ENCODE data around the gene FASN. TPM values are rescaled to one million over a fixed set of nuclear protein-coding genes. Genes with fewer than 3 reads are reported as not detected.

FASN gene
- polyA plus RNA-seq, 1 experiment = 11.3 TPM

- ChIA-PET POLR2A (no interaction called here), CTCF (no interaction called here)
- no peak for DNase-seq (ENCODE audit: low read depth)
- TF ChIP-seq CTCF (IDR thresholded peaks at IDR 0.05; ENCODE audit: insufficient read depth, low read depth, low read length) = no peak
- Histone ChIP-seq H3K27me3 (ENCODE audit: control insufficient read depth, insufficient read depth, low read length) (no peaks in the 10 kb centered on the region), H3K4me3 (ENCODE audit: low read depth, low read length) (no peak overlapping the region), H3K36me3 (ENCODE audit: control insufficient read depth, insufficient read depth, low read length) (no peaks in the 10 kb centered on the region)
These were observed 3.3 kb upstream of the FASN start for GRCh38 chr17:82101301-82101715.

DNA sequence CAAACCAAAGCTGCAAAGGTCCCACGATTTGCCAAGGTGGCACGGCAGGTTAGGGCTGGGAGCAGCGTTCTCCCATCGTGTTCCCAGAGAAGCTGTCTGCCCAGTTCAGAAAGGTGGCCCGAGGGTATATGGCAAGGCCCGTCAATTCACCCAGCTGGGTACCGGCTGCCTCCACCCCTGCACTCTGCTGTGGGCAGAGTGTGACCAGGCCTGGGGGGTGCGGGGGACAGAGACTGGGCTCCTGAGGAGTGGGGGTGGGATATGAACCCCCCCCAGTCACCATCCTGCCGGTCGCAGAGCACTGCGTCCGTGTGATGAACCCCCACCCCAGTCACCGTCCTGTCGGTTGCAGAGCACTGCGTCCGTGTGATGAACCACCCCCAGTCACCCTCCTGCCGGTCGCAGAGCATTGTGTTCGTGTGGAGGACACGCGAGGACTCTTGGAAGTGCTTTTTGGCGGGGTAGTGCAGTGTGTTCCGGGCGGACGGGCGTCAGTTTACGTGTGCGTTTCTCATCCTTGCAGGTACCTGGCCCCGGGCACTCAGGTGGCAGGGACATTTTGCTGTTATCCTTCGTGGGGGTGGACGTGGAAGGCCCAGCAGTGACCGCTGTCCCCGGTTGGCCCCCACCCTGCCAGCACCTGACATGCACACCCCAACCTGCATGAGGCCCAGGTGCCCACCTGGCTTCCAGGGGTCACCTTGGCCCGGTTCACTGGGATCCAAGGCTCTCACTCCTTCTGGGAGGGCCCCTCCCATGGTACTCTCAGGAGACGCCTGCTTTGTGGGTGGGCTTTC, 2.7 kb upstream of the FASN start:
- POLR2A ChIA-PET = no interaction called here
- Histone ChIP-seq H3K4me3 (ENCODE audit: low read depth, low read length) (no peak overlapping the region), H3K27me3 (ENCODE audit: control insufficient read depth, insufficient read depth, low read length) (no peaks in the 10 kb centered on the region), H3K36me3 (ENCODE audit: control insufficient read depth, insufficient read depth, low read length) (peaks cover 4% of the 10 kb centered on the region; the same call in 1 of the 2 replicates)
- no peak for DNase-seq (ENCODE audit: low read depth)
- TF ChIP-seq CTCF (IDR thresholded peaks at IDR 0.05; ENCODE audit: insufficient read depth, low read depth, low read length) = no peak
- CTCF ChIA-PET = no interaction called here

GRCh38 chr17:82098939-82099763, 1.1 kb upstream of the FASN start:
- ChIA-PET POLR2A (no interaction called here), CTCF (interaction anchor here (1.0 to 1.8 kb wide), 4 partner anchors 20 to 416 kb away, joined by 3 to 6 read pairs (median 4); no protein-coding TSS in a partner anchor)
- DNase-seq (ENCODE audit: low read depth) = no peak
- H3K36me3 ChIP-seq (ENCODE audit: control insufficient read depth, insufficient read depth, low read length) = peaks cover 13% of the 10 kb centered on the region
- no peak for TF ChIP-seq CTCF (IDR thresholded peaks at IDR 0.05; ENCODE audit: insufficient read depth, low read depth, low read length)
- H3K27me3 ChIP-seq (ENCODE audit: control insufficient read depth, insufficient read depth, low read length) = no peaks in the 10 kb centered on the region
- peak overlapping the region; percentile 49 for H3K4me3 ChIP-seq (ENCODE audit: low read depth, low read length)

GRCh38 chr17:82097919-82098168, 192 bp downstream of the FASN start:
- ChIA-PET POLR2A (no interaction called here), CTCF (interaction anchor here (1.2 to 1.8 kb wide), 2 partner anchors 22 to 58 kb away, joined by 4 to 6 read pairs; no protein-coding TSS in a partner anchor)
- no peak for DNase-seq (ENCODE audit: low read depth)
- Histone ChIP-seq H3K27me3 (ENCODE audit: control insufficient read depth, insufficient read depth, low read length) (no peaks in the 10 kb centered on the region), H3K4me3 (ENCODE audit: low read depth, low read length) (peak overlapping the region; percentile 76), H3K36me3 (ENCODE audit: control insufficient read depth, insufficient read depth, low read length) (peaks cover 22% of the 10 kb centered on the region)
- no peak for TF ChIP-seq CTCF (IDR thresholded peaks at IDR 0.05; ENCODE audit: insufficient read depth, low read depth, low read length)

- Histone ChIP-seq H3K4me3 (ENCODE audit: low read depth, low read length) (peak overlapping the region; percentile 76), H3K36me3 (ENCODE audit: control insufficient read depth, insufficient read depth, low read length) (peaks cover 23% of the 10 kb centered on the region), H3K27me3 (ENCODE audit: control insufficient read depth, insufficient read depth, low read length) (no peaks in the 10 kb centered on the region)
- no peak for TF ChIP-seq CTCF (IDR thresholded peaks at IDR 0.05; ENCODE audit: insufficient read depth, low read depth, low read length)
- CTCF ChIA-PET = interaction anchor here (1.8 kb wide), 1 partner anchor 58 kb away, joined by 6 read pairs; no protein-coding TSS in a partner anchor
- no peak for DNase-seq (ENCODE audit: low read depth)
- POLR2A ChIA-PET = no interaction called here
These were observed 685 bp downstream of the FASN start for GRCh38 chr17:82097184-82097918.
